ENCODE results near the gene AGBL1. TPM values are rescaled to one million over a fixed set of nuclear protein-coding genes. Genes with fewer than 3 reads are reported as not detected.

The AGBL1 gene
- total and polyA plus RNA-seq, 4 donors, result not detected

DNA sequence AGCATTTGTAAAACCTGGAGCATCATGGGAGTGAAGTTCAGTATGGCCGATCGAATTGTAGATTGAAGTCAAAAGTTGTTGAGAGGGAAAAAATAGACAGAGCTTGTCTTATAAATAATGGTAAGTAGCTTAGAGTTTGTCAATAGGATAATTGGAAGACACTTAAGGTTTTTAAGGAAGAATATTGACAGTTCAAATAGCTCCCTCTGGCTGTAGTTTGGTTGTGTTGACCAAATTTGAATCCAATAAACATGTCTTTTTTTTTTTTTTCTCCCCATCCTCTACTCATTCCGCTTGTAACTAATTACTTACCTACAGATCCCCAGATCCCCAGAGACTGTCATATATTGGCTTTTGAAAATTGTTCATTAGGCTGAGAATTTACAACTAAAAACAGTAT, 677.0 kb downstream of the AGBL1 start (continued):
- TF ChIP-seq GABPA (IDR thresholded peaks at IDR 0.05 in 1 of 2, conservative IDR thresholded peaks at IDR 0.05 in 1 of 2) (no peak), EGR1 (IDR thresholded peaks at IDR 0.05; ENCODE audit: low read depth in 2 of 2) (no peak), TAF1 (conservative IDR thresholded peaks at IDR 0.05) (no peak), FOXA2 (IDR thresholded peaks at IDR 0.05) (no peak), MAX (IDR thresholded peaks at IDR 0.05) (no peak)
- TF ChIP-seq, protein P1, sequence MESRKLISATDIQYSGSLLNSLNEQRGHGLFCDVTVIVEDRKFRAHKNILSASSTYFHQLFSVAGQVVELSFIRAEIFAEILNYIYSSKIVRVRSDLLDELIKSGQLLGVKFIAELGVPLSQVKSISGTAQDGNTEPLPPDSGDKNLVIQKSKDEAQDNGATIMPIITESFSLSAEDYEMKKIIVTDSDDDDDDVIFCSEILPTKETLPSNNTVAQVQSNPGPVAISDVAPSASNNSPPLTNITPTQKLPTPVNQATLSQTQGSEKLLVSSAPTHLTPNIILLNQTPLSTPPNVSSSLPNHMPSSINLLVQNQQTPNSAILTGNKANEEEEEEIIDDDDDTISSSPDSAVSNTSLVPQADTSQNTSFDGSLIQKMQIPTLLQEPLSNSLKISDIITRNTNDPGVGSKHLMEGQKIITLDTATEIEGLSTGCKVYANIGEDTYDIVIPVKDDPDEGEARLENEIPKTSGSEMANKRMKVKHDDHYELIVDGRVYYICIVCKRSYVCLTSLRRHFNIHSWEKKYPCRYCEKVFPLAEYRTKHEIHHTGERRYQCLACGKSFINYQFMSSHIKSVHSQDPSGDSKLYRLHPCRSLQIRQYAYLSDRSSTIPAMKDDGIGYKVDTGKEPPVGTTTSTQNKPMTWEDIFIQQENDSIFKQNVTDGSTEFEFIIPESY (IDR thresholded peaks at IDR 0.05), result no peak

- H3K9me3 ChIP-seq (ENCODE audit: control insufficient read depth in 4 of 4, low read length in 3 of 4), result no peaks in the 10 kb centered on the region
- H3K27me3 ChIP-seq (ENCODE audit: control insufficient read depth in 4 of 4, insufficient read depth in 4 of 4, low read length in 3 of 4), result no peaks in the 10 kb centered on the region
- no peaks in the 10 kb centered on the region for H3K4me1 ChIP-seq (ENCODE audit: control insufficient read depth in 4 of 4, insufficient read depth in 4 of 4, low read length in 3 of 4)
- no peak overlapping the region for H3K9ac ChIP-seq (ENCODE audit: low read depth in 1 of 2, low read length in 2 of 2)
- no peak overlapping the region for H3K4me3 ChIP-seq (ENCODE audit: low read depth in 1 of 3, low read length in 3 of 3)
- no peak for DNase-seq (ENCODE audit: low spot score)
- no peak overlapping the region for H3K27ac ChIP-seq (ENCODE audit: low read depth in 1 of 2, low read length in 2 of 2)
- WGBS, result 66% methylated on average over 5 of the region's 5 CpGs
- TF ChIP-seq RAD21 (IDR thresholded peaks at IDR 0.05), result no peak
- TF ChIP-seq JUND (IDR thresholded peaks at IDR 0.05), result no peak
- no peak for TF ChIP-seq REST (IDR thresholded peaks at IDR 0.05)
- TF ChIP-seq TAF1 (conservative IDR thresholded peaks at IDR 0.05), result no peak
- no peak for TF ChIP-seq FOXA2 (IDR thresholded peaks at IDR 0.05)
- TF ChIP-seq HNF4A (conservative IDR thresholded peaks at IDR 0.05), result no peak
- TF ChIP-seq MAX (IDR thresholded peaks at IDR 0.05), result no peak
- TF ChIP-seq SP1 (IDR thresholded peaks at IDR 0.05), result no peak
- TF ChIP-seq RXRA (IDR thresholded peaks at IDR 0.05), result no peak
- no peak for TF ChIP-seq ATF3 (IDR thresholded peaks at IDR 0.05)
- TF ChIP-seq YY1 (IDR thresholded peaks at IDR 0.05), result no peak
- no peak for TF ChIP-seq CTCF (IDR thresholded peaks at IDR 0.05; ENCODE audit: low read depth, low read length, missing input control)
- no peak for TF ChIP-seq NR2F2 (IDR thresholded peaks at IDR 0.05)
- no peaks in the 10 kb centered on the region for H3K36me3 ChIP-seq (ENCODE audit: control insufficient read depth in 4 of 4, insufficient read depth in 3 of 4, low read depth in 1 of 4, low read length in 3 of 4)
Measured at GRCh38 chr15:86759800-86760523, 680.3 kb downstream of the AGBL1 start.
